GM23248 (cell line): ENCODE measurements around the gene KCND2. TPM values are rescaled to one million over a fixed set of nuclear protein-coding genes. Genes with fewer than 3 reads are reported as not detected.

Source experiments
- DNase-seq: peaks from one replicate; pipeline ENCODE4 v3.0.0-alpha.2; 2015
- H2AFZ ChIP-seq: fragments of 200-600 bp; sonication (generic); 2 replicates; pipeline ENCODE4 v1.6.1; 2016; ENCODE audit warnings: antibody characterized with exemption
- H3F3A ChIP-seq: fragments of 200-600 bp; sonication (generic); 2 replicates; pipeline ENCODE4 v1.6.1; 2016; ENCODE audit warnings: mild to moderate bottlenecking, antibody characterized with exemption, mixed run types; ENCODE audit not compliant: insufficient read depth
- H3K27ac ChIP-seq: fragments of 200-600 bp; sonication (generic); 2 replicates; pipeline ENCODE4 v1.5.1; 2016; ENCODE audit warnings: mild to moderate bottlenecking
- H3K27me3 ChIP-seq: fragments of 200-600 bp; sonication (generic); replicated peaks from 2 replicates; pipeline ENCODE4 v1.6.1; 2016; ENCODE audit warnings: mild to moderate bottlenecking; ENCODE audit not compliant: insufficient read depth
- H3K36me3 ChIP-seq: fragments of 200-600 bp; sonication (generic); 2 replicates; pipeline ENCODE4 v1.6.1; 2016; ENCODE audit warnings: low read depth, mild to moderate bottlenecking
- H3K4me1 ChIP-seq: fragments of 200-600 bp; sonication (generic); 2 replicates; pipeline ENCODE4 v1.6.1; 2016; ENCODE audit warnings: mild to moderate bottlenecking; ENCODE audit not compliant: insufficient read depth
- H3K4me2 ChIP-seq: fragments of 200-600 bp; sonication (generic); one replicate; pipeline ENCODE4 v1.6.1; 2016; ENCODE audit warnings: mild to moderate bottlenecking; ENCODE audit not compliant: unreplicated experiment
- H3K4me3 ChIP-seq: fragments of 200-600 bp; sonication (generic); 2 replicates; pipeline ENCODE4 v1.5.1; 2016; ENCODE audit warnings: mild to moderate bottlenecking
- H3K79me2 ChIP-seq: fragments of 200-600 bp; sonication (generic); 2 replicates; pipeline ENCODE4 v1.6.1; 2016; ENCODE audit warnings: mild to moderate bottlenecking; ENCODE audit not compliant: insufficient read depth
- H3K9ac ChIP-seq: fragments of 200-600 bp; sonication (generic); 2 replicates; pipeline ENCODE4 v1.6.1; 2016; ENCODE audit warnings: mild to moderate bottlenecking
- H3K9me2 ChIP-seq: fragments of 200-600 bp; sonication (generic); 2 replicates; pipeline ENCODE4 v1.6.1; 2016; ENCODE audit warnings: mixed run types, mild to moderate bottlenecking, moderate library complexity; ENCODE audit not compliant: insufficient read depth
- H3K9me3 ChIP-seq: fragments of 200-600 bp; sonication (generic); one replicate; pipeline ENCODE4 v1.6.1; 2017; ENCODE audit warnings: low read depth
- H4K20me1 ChIP-seq: fragments of 200-600 bp; sonication (generic); 2 replicates; pipeline ENCODE4 v1.6.0; 2016; ENCODE audit not compliant: insufficient read depth
- EZH2 ChIP-seq: fragments of 200-600 bp; sonication (generic); IDR thresholded peaks from 2 replicates; pipeline ENCODE4 v1.6.1; 2018; ENCODE audit warnings: antibody characterized with exemption, mild to moderate bottlenecking; ENCODE audit not compliant: insufficient read depth, poor library complexity, severe bottlenecking
- EZH2phosphoT487 ChIP-seq: fragments of 200-600 bp; sonication (generic); IDR thresholded peaks from 2 replicates; pipeline ENCODE4 v1.6.1; 2018; ENCODE audit warnings: antibody characterized with exemption, moderate library complexity, mild to moderate bottlenecking, low read depth; ENCODE audit not compliant: insufficient read depth
- WGBS, 2 experiments: methylation state at CpG; one replicate each; pipeline ENCODE4 v1.1.6; 2015 to 2017; ENCODE audit warnings: low lambda C conversion rate in 2 of 2, low coverage in 1 of 2; ENCODE audit errors: missing lambda C conversion rate in 2 of 2; 5-methylcytosine and 5-hydroxymethylcytosine counted together
- in situ Hi-C: fragments of 300-500 bp; cut with MboI; formaldehyde crosslinking; loops from 2 replicates; pipeline ENCODE4 v1.15.0; 2020
- polyA plus RNA-seq: library from polyadenylated mRNA; unstranded; fragments of >200 nt; fragmentation: Nextera tagmentation; extraction: Ambion mirVana; gene quantifications from 2 replicates; pipeline ENCODE4 v1.2.1, GENCODE V29; 2016
- total RNA-seq: library from RNA; depleted of rRNA; stranded (reverse); fragments of >200 nt; shearing (Covaris generic); gene quantifications from 2 replicates; pipeline ENCODE4 v1.2.3, GENCODE V29; 2014

The KCND2 gene
- total and polyA plus RNA-seq, 2 experiments from 2014 or later: 0.35 to 1.5 TPM

DNA sequence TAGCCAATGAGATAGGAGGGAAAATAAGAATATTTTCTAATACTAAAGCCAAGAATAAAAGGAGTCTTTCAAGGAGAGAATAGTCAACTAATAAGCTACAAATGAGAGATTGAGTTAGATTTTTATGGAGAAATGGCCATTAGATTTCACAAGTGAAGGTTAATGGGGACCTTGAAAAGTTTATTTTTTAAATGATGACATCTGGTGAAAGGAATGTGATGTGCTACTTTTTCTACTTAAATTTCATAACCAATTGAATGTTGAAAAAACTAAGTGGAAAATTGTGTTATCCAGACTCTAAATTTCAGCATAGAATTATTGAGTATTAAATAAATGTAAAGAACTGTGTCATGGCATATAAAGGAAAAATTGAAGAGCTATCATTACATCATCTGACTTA, 459.3 kb downstream of the KCND2 start:
- Histone ChIP-seq H3K79me2 (no peaks in the 10 kb centered on the region), H3K9ac (no peak overlapping the region), H3K4me3 (no peak overlapping the region), H3K27ac (no peak overlapping the region), H3K9me2 (no peaks in the 10 kb centered on the region), H2AFZ (no peak overlapping the region), H3K27me3 (no peaks in the 10 kb centered on the region), H4K20me1 (no peaks in the 10 kb centered on the region), H3K36me3 (no peaks in the 10 kb centered on the region), H3K9me3 (no peaks in the 10 kb centered on the region), H3K4me1 (peaks cover 12% of the 10 kb centered on the region; the same call in 1 of the 2 replicates), H3K4me2 (no peak overlapping the region), H3F3A (no peaks in the 10 kb centered on the region)
- no peak for TF ChIP-seq EZH2
- no peak for TF ChIP-seq EZH2phosphoT487
- peak; percentile 9 for DNase-seq
- in situ Hi-C loops: loop anchor here (25.0 kb wide), 1 partner anchor 795 kb away; no protein-coding TSS in a partner anchor

DNA sequence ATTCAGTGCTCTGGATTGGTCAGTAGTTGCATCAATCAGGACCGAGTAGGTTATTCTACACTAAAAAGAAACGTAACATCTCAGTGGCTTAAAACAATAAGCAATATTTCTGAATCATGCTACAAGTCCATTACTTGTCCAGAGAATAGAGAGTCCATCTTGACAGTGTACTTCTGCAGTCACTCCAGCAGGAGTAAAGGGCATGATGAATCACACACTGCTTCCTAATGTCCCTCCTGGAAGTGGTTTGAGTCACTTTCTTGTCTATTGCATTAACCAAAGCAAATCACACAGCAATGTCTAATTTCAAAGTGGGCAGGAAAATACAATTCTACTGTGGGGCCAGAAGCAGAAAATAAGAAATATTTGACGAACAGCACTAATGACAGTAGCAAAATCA, 460.2 kb downstream of the KCND2 start:
- Histone ChIP-seq H3K36me3 (no peaks in the 10 kb centered on the region), H2AFZ (no peak overlapping the region), H3K9me3 (no peaks in the 10 kb centered on the region), H3K27ac (no peak overlapping the region), H3F3A (no peaks in the 10 kb centered on the region), H3K4me2 (no peak overlapping the region), H3K9ac (no peak overlapping the region), H3K27me3 (no peaks in the 10 kb centered on the region), H3K9me2 (no peaks in the 10 kb centered on the region), H3K4me3 (no peak overlapping the region), H4K20me1 (no peaks in the 10 kb centered on the region), H3K79me2 (no peaks in the 10 kb centered on the region), H3K4me1 (peaks cover 12% of the 10 kb centered on the region; the same call in 1 of the 2 replicates)
- WGBS, 2 experiments: 31 to 34% methylated on average over 3 of the region's 3 CpGs
- TF ChIP-seq EZH2phosphoT487: no peak
- in situ Hi-C loops: loop anchor here (25.0 kb wide), 1 partner anchor 796 kb away; no protein-coding TSS in a partner anchor
- DNase-seq: peak; percentile 75

DNA sequence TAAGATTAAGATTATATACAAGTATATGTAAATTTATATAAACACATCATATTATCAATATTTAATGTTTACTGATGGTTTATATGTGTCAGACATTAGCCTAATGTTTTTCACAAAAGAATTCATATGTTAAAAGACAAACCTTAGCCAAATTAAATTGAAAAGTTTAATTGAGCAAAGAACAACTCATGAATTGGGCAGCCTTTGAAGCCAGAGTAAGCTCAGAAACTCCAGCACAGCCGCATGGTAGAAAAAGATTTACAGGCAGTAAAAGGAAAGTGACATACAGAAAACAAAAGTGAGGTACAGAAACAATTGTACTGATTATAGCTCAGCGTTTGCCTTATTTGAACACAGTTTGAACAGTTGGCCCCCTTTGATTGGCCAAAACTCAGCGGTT, 460.9 kb downstream of the KCND2 start:
- no peak overlapping the region for H3K9ac ChIP-seq
- H3K79me2 ChIP-seq: no peaks in the 10 kb centered on the region
- no peak overlapping the region for H2AFZ ChIP-seq
- no peak overlapping the region for H3K4me2 ChIP-seq
- no peaks in the 10 kb centered on the region for H3F3A ChIP-seq
- H3K9me3 ChIP-seq: no peaks in the 10 kb centered on the region
- no peaks in the 10 kb centered on the region for H3K9me2 ChIP-seq
- no peaks in the 10 kb centered on the region for H4K20me1 ChIP-seq
- no peak overlapping the region for H3K27ac ChIP-seq
- no peak overlapping the region for H3K4me3 ChIP-seq
- in situ Hi-C loops: loop anchor here (25.0 kb wide), 1 partner anchor 797 kb away; no protein-coding TSS in a partner anchor
- H3K36me3 ChIP-seq: no peaks in the 10 kb centered on the region
- DNase-seq: no peak
- H3K4me1 ChIP-seq: peaks cover 11% of the 10 kb centered on the region; the same call in 1 of the 2 replicates
- WGBS, 2 experiments: 61 to 75% methylated on average over 3 of the region's 3 CpGs
- H3K27me3 ChIP-seq: no peaks in the 10 kb centered on the region
- no peak for TF ChIP-seq EZH2phosphoT487
- no peak for TF ChIP-seq EZH2

DNA sequence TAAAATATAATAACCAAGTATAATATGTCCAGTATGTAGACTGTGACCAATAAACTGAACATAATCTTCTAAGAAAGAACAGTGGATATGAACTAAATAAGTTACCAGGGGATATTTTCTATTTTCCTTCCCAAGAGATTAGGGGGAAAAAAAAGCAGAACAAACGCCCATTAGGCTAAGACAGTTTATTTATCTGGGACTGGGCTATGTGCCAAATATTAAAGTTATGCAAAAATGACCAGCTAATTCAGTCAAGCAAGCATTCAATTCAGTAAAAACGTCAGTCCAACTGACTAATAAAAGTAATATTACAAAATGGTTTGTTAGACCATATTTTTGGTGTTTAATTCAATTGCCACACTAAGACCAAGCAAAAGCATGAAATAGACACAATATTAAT, 462.8 kb downstream of the KCND2 start:
- DNase-seq: no peak
- no peak overlapping the region for H3K27ac ChIP-seq
- no peak for TF ChIP-seq EZH2
- no peak for TF ChIP-seq EZH2phosphoT487
- H3K79me2 ChIP-seq: no peaks in the 10 kb centered on the region
- in situ Hi-C loops: loop anchor here (25.0 kb wide), 1 partner anchor 798 kb away; no protein-coding TSS in a partner anchor
- no peak overlapping the region for H3K9ac ChIP-seq
- H3K27me3 ChIP-seq: no peaks in the 10 kb centered on the region
- peaks cover 8% of the 10 kb centered on the region; the same call in 1 of the 2 replicates for H3K4me1 ChIP-seq
- no peaks in the 10 kb centered on the region for H4K20me1 ChIP-seq
- no peaks in the 10 kb centered on the region for H3F3A ChIP-seq
- H3K4me3 ChIP-seq: no peak overlapping the region
- 13 to 16% methylated on average over 2 of the region's 2 CpGs for WGBS, 2 experiments
- no peaks in the 10 kb centered on the region for H3K9me3 ChIP-seq
- no peaks in the 10 kb centered on the region for H3K36me3 ChIP-seq
- H3K9me2 ChIP-seq: no peaks in the 10 kb centered on the region
- H3K4me2 ChIP-seq: no peak overlapping the region
- no peak overlapping the region for H2AFZ ChIP-seq

DNA sequence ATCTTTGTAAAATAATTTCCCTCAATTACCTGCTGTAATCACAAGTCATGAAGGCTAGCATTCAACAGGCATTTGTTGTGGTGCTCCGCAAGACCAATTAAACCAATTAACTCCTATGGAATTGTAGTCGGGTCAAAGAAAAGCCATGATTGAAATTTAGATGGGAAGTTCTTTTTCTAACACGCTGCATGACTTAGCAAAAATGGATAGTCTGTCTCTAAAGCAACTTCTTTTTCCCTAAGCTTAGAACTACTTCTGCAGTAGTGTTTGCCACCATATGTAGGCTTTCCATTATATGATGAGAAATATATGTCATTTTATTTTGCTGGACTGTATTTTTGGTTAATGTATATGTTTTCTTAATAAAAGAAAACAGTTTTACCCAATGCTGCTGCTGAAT, 465.8 kb downstream of the KCND2 start:
- H3F3A ChIP-seq: no peaks in the 10 kb centered on the region
- no peak overlapping the region for H2AFZ ChIP-seq
- H3K9me2 ChIP-seq: no peaks in the 10 kb centered on the region
- H3K4me3 ChIP-seq: no peak overlapping the region
- no peaks in the 10 kb centered on the region for H3K79me2 ChIP-seq
- no peaks in the 10 kb centered on the region for H3K27me3 ChIP-seq
- whole genome bisulfite sequencing, 2 experiments: 54 to 60% methylated on average over 3 of the region's 3 CpGs
- H3K4me2 ChIP-seq: no peak overlapping the region
- no peak for TF ChIP-seq EZH2
- TF ChIP-seq EZH2phosphoT487: no peak
- H3K9ac ChIP-seq: no peak overlapping the region
- no peak for DNase-seq
- H3K27ac ChIP-seq: no peak overlapping the region
- H3K9me3 ChIP-seq: no peaks in the 10 kb centered on the region
- H4K20me1 ChIP-seq: no peaks in the 10 kb centered on the region
- H3K4me1 ChIP-seq: no peaks in the 10 kb centered on the region
- H3K36me3 ChIP-seq: no peaks in the 10 kb centered on the region
- in situ Hi-C loops: loop anchor here (25.0 kb wide), 1 partner anchor 802 kb away; no protein-coding TSS in a partner anchor
